GM15510 (cell line): ENCODE measurements around the gene COL11A2.

Experiments used
- POLR2A ChIP-seq: IDR thresholded peaks from 3 replicates; pipeline ENCODE4 v1.6.1; 2011; ENCODE audit warnings: borderline replicate concordance; ENCODE audit not compliant: insufficient read length; ENCODE audit errors: extremely low read depth

Gene COL11A2

DNA sequence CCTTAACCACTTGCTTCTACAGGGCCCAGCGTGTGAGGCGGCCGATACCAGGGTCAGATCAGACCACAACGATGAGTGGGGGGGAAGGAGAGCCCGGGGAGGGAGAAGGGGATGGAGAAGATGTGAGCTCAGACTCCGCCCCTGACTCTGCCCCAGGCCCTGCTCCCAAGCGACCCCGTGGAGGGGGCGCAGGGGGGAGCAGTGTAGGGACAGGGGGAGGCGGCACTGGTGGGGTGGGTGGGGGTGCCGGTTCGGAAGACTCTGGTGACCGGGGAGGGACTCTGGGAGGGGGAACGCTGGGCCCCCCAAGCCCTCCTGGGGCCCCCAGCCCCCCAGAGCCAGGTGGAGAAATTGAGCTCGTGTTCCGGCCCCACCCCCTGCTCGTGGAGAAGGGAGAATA is 18.9 kb upstream of the COL11A2 start:
- no peak for TF ChIP-seq POLR2A

DNA sequence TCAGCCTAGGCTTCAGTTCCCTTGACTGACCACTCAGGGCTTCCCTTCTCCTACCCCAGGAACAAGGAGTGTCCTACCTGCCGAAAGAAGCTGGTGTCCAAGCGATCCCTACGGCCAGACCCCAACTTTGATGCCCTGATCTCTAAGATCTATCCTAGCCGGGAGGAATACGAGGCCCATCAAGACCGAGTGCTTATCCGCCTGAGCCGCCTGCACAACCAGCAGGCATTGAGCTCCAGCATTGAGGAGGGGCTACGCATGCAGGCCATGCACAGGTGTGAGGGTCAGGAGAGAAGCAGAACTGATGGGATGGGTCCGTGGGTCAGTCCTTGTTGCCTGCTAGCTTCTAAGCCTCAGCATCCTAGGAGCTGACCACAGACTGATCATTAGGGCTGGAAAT is 17.6 kb upstream of the COL11A2 start:
- TF ChIP-seq POLR2A: no peak

DNA sequence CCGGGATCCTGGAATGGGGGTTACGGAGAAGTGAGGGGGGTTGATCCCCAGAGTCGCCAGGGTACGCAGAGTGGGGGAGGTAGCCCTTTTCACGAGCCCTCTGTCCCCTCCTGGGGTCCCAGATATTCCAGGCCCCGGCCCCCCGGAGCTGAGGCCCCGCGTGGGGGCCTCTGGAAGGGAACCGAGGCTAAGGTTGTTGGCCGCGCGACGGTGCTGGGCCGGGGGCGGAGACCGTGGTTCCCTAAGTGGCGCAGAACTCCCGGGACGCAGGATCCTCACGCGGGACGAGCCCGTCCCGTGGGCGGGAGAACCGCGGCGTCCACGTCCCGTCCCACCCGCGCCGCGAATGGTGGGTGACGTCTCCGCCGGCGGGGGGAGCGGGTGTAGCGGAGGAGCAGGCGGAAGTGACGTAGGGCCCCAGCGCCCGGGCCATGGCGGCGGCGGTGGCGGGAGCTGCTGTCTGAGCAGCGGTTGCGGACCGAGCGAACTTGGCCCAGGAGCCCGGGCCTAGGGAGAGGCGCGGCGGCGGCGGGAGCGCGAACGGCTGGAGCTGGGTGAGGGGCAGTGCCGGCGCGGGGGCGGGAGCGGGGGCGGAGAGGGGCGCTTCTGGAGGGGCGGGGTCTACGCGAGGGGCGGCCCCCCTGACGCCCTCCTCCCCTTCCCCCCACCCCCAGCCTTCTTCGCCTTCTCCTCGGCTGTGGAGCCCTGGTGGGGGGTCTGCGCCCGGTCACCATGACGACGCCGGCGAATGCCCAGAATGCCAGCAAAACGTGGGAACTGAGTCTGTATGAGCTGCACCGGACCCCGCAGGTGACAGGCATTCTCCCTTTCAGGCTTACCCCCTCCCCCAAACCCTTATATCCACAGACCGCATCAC is 16.1 kb upstream of the COL11A2 start, which contains the start of gene RING1:
RING1 (plus strand) TSS at position 410 of the 877 bp plus-strand sequence; CDS start at position 733, 323 bp downstream.
- peak; percentile 95 for TF ChIP-seq POLR2A

DNA sequence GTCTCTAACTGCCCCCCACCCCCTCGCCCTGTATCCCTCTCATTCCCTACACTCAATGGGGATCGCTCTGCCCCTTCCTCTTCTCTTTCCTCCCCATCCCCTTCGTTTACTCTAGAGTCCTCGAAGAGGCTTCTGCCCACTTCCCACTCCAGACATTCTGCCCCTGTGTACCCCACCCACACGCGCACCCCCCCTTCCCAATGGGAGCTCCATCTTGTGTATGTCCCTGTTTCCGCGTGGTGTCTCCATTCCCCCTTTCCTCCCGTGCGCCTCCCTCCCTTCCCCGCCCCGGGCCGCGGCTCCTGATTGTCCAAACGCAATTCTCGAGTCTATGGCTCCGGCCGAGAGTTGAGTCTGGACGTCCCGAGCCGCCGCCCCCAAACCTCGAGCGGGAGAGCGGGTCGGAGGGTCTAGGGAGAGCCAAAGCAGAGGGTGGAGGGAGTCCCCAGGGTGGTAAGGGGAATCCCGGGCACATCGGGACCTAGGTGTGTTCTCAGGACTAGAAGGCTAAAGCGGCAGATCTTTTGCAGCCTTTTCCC is 15.4 kb upstream of the COL11A2 start:
- no peak for TF ChIP-seq POLR2A

DNA sequence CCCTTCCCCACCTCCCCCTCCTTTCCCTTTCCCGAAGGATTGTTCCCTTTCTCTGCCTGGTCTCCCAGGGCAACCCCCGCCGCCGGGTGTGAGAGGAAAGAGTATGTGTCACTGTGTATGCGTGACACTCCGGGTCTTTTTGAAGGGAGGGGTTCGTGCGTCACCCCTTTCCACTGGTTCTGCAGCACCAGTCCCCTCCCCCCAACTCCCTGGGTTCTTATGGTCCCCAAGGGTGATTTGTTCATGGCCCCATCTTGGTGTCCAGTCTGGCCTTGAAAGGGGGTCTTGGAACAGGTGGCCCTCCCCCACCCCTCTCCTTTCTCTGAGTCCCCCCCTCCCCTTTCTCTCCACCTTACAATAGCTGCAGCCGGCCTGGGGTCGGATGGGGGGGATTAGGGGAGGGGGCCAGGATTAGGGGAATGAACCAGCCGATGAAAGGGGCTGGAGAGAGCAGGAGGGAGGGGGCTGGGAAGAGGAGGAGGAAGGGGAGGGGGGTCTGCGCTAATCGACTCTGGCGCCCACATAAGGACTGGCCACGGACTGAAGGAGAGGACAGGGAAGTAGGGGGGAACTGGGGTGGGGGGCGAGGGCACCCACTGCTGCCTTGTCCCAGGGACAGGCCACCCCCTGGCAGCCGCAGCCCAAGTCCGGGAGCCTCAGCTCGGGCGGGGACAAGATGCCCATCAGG is 14.7 kb upstream of the COL11A2 start:
- no peak for TF ChIP-seq POLR2A

DNA sequence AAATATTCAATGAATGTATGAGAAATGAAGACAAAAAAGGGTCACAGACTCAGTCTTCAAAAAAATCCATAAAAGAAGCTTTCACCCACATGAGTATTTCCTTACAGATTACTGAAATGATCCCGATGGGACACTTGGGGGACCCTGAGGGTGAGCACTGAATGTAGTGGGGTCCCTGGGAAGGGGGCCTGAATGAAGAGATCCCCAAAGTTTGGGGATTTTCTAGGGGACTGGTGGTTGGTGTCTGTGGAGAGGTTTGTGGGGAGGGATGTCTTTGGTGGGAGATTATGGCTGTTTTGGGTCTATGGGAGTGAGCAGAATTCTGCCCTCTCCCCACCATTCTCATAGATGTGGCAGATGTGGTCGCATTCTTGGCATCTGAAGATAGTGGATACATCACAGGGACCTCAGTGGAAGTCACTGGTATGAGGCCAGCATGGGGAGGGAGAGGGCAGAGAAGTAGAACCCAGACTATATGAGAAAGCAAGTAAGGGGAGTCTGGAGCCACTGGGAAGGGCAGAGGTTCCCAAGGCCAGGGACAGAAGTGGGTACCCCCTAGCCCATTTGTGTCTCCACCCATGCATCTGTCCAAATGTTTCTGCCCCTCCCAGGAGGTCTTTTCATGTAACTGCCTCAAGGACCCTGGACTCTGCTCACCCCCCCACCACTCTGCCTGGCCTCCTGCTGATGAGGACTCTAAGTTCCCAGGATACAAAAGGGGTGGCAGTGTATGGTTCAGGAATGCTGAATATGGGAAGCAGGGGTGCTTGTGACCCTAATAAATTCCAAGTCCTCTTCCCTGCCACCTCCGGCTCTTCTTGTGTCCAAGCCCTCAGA is 14.0 kb upstream of the COL11A2 start:
- no peak for TF ChIP-seq POLR2A

DNA sequence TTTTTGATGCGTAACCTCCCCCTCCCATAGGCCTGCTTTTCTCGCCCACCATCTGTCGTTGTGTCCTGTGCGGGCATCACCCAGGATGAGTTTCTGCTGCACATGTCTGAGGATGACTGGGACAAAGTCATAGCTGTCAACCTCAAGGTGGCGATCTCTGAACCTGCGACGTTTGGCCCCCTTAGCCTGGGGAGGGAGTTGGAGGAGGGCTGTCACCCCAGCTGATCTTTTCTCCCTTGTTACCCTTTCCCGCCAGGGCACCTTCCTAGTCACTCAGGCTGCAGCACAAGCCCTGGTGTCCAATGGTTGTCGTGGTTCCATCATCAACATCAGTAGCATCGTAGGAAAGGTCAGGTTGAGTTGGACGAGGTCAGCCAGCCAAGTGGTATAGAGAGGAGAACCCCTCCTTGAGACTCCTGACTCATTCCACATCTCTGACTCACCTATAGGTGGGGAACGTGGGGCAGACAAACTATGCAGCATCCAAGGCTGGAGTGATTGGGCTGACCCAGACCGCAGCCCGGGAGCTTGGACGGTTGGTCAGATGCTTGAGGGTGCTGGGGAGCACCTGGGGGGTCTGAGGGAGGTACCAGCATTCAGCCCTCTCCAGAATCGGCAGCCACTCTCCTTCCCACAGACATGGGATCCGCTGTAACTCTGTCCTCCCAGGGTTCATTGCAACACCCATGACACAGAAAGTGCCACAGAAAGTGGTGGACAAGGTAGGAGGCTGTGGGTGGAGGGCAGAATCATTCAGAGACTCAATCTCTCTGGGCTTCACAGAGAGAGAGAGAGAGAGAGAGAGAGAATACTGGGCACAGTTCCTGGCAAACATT is 13.1 kb upstream of the COL11A2 start:
- TF ChIP-seq POLR2A: no peak

DNA sequence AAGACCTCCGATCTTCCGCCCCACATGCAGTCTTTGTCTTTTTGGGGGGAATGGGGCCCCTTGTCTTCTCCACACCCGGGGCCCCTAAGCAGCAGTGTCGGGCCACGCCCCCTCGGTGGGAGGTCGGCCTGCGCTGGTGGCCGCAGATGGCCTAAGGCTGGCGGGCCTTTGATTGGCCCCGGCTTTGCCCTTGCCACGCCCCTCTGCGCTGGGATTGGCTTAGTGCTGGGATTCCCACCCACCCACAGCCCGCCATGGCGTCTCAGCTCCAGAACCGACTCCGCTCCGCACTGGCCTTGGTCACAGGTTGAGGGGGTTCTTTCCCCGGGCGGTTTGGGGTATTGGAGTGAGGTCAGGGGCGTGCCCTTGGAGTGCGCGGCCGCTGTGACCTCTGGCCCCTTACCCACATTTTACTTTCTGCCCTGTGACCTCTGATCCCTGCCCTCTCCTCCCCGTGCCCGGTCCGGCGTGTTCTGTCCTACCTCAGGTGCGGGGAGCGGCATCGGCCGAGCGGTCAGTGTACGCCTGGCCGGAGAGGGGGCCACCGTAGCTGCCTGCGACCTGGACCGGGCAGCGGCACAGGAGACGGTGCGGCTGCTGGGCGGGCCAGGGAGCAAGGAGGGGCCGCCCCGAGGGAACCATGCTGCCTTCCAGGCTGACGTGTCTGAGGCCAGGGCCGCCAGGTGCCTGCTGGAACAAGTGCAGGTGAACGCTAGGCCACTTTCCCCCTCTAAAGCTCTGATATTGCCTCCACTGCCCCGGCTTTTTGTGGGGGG is 12.3 kb upstream of the COL11A2 start, which contains the start of gene HSD17B8:
HSD17B8 (plus strand) TSS at position 241 of the 776 bp plus-strand sequence; CDS start at position 255, 14 bp downstream.
- peak; percentile 72 for TF ChIP-seq POLR2A

DNA sequence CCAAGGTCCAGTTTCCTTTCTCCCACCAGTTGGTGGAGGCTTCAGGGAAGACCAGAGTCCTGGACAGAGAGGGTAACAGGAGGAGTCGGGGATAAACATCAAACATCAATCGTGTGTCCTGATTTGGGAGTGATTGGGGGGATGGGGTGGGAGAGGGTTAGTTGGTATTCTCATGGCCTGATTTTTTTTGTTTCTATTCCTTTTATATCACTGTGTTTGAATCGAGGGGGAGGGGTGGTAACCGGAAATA is 11.8 kb upstream of the COL11A2 start:
- TF ChIP-seq POLR2A: no peak

DNA sequence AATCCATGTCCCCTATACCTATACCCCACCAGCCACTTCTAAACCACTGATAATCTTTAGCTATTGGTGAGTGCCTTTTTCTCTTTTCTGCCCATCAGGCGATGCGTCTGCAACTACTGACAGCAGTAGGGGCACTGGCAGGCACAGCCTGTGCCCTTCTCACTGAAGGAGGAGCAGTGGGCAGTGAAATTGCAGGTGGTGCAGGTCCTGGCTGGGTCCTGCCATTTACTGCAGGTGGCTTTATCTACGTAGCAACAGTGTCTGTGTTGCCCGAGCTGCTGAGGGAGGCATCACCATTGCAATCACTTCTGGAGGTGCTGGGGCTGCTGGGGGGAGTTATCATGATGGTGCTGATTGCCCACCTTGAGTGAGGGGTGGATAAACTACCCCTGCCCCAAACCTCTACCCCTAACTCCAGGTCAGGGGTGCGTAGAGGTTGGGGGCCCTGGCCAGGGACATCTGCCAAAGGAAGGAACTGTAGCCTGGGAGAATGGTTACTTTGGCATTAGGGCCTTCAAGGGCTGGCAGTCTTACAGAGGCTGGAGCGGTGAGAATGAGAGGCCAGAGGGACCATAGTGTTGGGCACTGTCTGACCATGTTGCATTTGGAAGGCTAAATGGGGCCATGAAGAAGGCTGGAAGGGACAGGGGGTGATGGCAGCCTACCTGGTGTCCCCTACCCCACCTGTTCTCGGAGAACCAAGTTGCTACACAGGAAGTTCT is 11.3 kb upstream of the COL11A2 start:
- no peak for TF ChIP-seq POLR2A

DNA sequence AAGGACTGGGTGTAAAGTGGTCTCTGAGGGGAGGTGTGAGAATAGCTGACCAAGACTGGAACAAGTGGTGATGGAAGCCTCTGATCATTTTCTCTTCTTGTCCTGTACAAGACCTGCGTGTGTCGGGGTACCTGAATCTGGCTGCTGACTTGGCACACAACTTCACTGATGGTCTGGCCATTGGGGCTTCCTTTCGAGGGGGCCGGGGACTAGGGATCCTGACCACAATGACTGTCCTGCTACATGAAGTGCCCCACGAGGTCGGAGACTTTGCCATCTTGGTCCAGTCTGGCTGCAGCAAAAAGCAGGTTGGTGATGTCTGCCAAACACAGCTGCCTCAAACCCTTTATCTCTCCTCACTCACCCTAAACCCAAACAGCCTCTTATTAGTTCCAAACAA is 10.5 kb upstream of the COL11A2 start:
- no peak for TF ChIP-seq POLR2A

DNA sequence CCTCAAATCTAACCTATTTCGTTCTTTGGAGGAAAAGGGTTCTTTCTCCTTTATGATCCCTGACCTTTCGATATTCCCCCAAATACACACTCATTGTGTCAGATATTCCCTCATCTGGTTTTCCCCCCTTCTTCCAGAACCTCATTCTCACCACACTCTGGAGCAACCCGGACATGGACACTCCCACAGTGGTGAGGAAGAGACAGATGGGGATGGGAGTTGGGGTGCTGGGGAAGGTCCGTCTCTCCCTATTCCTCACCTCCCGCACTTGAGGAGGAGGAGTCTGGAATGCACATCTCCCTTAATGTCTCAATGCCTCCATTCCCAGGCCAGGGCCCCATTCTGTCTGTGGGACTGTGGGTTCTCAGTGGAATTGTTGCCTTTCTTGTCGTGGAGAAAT is 9.7 kb upstream of the COL11A2 start:
- TF ChIP-seq POLR2A: no peak

DNA sequence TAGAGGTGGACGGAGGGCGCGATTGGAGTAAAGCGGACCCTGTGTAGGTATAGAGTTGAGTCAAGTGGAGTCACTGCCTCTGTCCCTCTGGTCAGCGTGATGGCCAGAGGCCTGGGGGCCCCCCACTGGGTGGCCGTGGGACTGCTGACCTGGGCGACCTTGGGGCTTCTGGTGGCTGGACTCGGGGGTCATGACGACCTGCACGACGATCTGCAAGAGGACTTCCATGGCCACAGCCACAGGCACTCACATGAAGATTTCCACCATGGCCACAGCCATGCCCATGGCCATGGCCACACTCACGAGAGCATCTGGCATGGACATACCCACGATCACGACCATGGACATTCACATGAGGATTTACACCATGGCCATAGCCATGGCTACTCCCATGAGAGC is 8.9 kb upstream of the COL11A2 start:
- no peak for TF ChIP-seq POLR2A
